Stimulated activated naive CD8-positive, alpha-beta T cell treated with anti-CD3 and anti-CD28 coated beads, Interleukin-15, Interleukin-2, amounts not matched to agents 100 U/mL and 50 U/mL, for 24 hours (primary cell): Measurements from ENCODE around the gene LZTR1.

Source experiments
- ATAC-seq: fragments of 150-1000 bp; cut with Tn5 transposase; one replicate; pipeline ENCODE4 v1.10.0; 2021
- DNase-seq: peaks from one replicate; pipeline ENCODE4 v3.0.0; 2021

LZTR1 gene

GRCh38 chr22:20951151-20951931 lies 30.8 kb upstream of the LZTR1 start:
- DNase-seq (no peak), ATAC-seq (no peak)

DNA sequence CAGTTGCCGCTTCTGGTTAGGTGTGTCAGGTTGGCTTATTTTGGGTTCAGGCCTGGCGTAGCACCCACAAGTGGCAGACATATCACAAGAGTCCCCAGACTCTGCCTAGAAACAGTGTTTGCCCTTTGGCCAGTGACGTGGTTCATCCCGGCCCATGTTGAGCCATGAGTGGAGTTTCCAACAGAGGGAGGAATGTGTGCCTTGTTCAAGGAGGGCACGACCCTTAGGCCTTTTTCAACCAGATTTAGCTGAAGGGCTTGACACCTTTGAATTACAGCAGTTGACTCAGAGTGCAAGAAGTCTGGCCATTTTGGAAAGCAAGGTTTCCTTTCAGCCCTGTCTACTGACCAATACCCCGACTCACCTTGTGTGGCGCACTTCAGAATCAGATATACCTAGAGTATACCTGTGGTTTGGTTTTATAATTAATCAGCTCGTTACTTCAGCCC lies 30.1 kb upstream of the LZTR1 start:
- ATAC-seq: no peak
- no peak for DNase-seq

DNA sequence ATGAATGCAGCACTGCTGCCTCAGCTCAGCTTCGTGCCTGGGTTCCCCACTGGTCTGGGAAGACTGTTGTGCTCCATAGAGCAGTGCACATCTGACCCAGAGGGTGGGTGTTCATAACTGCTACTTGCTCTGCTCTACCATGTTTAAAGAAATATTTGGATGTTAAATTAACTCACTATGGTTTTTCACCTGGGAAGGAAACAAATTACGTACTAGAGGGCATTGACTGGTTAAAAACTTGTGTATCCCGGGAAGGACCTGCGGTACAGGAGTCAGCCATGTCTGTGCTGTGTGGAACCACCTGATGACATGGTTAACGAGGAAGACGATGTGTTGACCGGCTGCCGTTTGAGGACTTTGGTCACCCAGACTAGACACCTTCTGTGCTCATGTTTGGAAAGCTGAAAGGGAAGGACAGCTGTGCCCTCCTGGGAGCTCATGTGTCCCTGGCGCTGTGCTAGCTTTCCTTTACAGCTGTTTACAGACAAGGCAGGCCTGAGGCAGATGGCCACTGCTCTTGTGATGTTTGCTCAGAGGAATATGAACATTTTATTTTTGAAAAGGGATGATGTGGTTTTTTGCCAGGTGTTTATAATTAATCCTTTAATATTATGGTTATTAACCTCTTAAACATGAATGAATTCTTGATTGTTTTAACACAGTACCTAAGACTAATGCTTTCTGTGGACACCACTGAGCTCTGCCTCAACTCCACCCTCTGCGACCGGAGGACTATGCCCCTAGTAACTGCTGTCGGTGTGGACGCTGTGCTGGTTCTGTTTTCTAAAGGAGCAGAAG lies 29.4 kb upstream of the LZTR1 start:
- ATAC-seq: no peak
- DNase-seq: no peak

- no peak for DNase-seq
- ATAC-seq: no peak
Measured at GRCh38 chr22:20953342-20953608, 28.8 kb upstream of the LZTR1 start.

DNA sequence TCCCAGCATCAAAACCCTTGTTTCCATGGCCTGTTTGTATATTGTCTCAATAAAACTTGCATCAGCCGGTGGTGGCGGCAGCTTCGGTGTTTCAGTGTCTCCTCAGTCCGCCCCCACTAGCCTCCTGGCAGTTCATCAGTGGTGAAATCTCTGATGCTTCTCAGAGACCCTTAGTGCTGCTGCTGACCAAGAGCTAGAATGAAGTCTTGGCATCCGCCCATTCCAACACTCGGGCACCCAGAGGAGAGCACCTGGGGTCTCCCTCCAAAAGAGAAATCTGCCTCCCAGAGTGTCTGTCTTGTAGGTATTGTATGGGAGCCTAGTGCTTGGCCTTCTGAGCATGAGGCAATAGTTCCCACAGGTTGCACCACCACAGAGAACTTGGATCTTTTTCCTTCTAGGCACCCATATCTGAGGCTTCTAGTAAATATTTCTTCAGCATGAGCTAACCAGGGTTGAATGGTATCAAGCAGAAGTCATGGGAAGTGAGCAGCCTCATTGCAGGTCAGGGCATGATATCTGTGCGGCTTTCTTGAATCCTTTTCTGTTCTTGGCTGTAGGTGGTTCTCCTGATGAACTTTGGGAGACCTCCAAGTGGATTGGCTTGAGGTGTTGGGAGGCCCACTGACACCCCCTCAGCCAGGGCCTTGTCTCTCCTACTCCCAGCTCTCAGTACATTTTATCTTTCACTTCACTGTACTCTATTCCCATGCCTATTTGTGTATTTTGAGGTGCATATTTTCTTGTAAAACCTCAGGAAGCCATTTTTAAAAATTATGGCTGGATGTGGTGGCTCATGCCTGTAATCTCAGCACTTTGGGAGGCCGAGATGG lies 28.2 kb upstream of the LZTR1 start:
- ATAC-seq: no peak
- DNase-seq: no peak

DNA sequence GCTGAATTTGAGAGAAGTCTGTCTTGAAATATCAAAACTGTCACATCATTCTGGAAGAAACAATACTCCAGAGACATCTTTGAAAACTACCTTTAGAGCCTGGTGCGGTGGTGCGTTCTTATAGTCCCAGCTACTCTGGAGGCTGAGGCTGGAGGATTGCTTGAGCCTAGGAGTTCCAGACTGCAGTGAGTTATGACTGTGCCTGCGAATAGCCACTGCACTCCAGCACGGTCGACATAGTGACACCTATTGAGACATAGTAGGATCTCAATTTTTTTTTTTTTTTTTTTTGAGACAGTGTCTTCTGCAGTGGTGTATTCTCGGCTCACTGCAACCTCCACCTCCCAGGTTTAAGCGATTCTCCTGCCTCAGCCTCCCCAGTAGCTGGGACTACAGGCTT lies 26.5 kb upstream of the LZTR1 start:
- DNase-seq: no peak
- no peak for ATAC-seq

- DNase-seq (no peak), ATAC-seq (no peak)
Measured at GRCh38 chr22:20956258-20957101, 25.6 kb upstream of the LZTR1 start.

- no peak for ATAC-seq
Measured at GRCh38 chr22:20957102-20957682, 24.9 kb upstream of the LZTR1 start.

DNA sequence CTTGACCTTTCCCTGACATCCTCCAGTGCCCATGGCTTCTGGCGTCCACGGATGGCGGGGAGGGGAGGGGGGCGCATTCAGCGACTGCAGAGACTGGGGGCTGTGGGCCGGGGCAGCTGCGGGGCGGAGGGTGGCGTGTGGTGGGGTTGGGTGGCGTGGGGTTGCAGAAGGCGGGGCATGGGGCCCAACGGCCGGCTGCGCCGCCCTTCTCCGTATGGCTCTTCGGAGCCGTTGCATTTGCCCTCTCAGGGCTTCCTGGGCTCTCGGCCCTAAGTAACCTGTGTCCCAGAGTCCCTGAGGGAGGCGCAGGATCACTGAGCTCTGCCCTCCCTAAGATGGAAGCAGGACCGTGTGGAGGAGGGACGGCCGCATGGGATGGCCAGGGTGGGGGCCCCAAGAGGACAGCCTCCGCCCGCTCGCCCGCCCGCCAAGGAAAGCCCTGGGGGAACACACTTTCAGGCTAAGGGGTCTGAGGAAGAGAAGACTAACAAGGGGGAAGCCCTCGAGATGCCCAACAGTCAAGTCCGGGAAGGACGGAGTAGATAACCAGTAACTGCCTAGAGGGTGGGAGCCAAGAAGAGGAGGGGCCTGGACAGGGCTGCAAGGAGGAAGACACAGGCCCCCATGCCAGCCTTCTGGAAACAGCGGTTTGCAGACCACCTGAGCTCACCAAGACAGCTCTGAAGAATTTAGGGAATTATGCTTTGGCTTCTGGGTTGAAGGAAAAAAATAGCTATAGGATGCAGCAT lies 24.2 kb upstream of the LZTR1 start:
- DNase-seq (no peak), ATAC-seq (peak; percentile 42)

More at GRCh38 chr22:20957102-20957682, 24.9 kb upstream of the LZTR1 start:
- no peak for DNase-seq

DNA sequence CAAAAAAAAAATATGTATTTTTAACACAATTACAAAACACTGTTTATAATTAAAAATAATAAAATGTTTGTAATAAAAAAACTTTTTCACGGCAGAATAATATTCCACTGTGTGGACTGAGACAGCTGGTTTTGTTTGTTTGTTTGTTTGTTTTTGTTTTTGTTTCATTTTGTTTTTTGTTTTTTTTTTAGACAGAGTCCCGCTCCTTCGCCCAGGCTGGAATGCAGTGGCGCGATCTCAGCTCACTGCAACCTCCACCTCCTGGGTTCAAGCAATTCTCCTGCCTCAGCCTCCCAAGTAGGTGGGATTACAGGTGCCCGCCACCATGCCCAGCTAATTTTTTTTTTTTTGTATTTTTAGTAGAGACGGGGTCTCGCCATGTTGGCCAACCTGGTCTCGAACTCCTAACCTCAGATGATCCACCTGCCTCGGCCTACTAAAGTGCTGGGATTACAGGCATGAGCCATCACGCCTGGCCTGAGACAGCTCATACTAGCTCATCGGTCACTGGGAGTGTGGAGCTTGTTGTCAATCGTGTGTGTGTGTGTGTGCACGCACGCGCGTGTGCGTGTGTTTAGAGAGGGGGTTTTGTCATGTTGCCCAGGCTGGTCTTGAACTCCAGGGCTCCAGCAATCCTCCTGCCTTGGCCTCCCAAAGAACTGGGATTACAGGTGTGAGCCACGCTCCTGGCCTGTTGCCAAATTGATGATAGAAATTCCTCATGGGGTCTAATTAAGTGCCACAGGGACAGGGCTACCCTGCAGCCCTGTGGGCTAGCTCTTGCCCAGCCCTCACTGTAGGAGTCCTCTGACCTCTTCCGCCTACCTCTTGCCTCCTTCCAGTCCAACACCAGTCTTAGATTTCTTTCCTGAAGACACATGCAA lies 22.3 kb upstream of the LZTR1 start:
- no peak for ATAC-seq
- DNase-seq: no peak

DNA sequence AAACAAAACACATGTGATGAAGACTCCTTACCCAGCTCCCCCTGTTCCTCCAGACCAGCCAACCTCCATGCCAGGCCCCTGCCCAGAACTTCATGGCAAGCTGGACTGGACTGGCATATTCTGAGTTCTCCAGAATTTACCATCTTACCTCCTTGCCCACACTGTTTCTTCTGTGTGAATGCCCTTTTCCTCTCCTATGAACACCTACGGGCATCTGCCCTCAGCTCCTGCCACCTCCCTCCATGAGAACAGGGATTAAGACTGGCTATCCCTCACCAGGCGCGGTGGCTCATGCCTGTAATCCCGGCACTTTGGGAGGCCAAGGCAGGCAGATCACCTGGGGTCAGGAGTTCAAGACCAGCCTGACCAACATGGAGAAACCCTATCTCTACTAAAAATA lies 21.5 kb upstream of the LZTR1 start:
- DNase-seq (no peak), ATAC-seq (no peak)

DNA sequence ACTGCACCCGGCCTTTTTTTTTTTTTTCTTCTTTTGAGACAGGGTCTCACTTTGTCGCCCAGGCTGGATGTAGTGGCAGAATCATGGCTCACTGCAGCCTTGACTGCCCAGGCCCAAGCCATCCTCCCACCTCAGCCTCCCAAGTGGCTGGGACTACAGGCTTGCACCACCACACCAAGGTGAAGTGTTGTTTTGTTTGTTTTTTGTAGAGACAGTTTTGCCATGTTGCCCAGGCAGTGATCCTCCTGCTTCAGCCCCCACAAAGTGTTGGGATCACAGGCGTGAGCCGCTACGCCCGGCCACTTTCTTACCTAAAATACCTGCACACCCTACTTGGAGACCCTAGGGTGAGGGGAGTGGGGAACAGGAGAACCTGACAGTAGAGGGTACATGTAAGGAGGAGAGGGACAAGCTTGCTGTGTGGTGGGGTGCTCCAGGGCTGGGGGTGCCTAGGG lies 19.6 kb upstream of the LZTR1 start:
- ATAC-seq: no peak
- DNase-seq: no peak

DNA sequence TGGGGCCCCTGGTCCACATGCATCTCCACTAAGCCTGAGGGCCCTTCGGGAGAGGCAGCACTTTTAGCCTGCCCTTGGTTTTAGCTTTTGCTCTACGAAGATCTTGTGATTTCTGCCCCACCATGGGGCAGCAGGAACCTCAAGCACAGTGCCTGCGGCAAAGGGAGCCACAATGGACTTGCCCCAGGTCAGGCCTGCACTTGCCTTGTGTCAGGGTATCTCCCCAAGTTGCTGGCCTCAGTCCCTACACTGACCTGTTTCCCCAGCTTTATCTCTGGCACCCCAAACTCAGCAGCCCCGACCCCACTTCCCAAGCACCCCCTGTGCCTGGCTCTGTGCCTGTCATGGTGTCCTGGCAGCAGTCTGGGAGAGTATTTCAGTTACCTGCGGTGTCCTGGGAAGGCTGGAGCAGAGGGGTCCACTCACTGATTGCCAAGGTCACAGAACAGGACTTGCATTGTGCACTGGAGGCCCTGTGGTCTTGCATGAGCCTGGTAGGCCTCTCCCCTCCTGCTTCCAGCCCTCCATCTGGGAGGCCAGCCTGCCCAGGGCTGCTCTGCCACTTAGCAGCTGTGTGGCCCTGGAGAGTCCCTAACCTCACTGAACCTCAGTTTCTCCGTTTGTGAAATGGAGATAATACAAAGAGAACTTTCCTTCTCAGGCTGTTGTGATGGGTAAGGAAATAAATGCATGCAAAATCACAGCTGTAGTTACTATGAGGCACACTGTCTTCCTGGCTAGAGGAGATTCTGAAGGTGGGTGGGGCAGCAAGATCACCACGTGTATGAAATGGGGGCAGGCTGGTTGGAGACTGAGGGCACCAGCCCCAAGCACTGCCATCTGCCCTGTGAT lies 18.7 kb upstream of the LZTR1 start:
- DNase-seq: no peak
- ATAC-seq: no peak

GRCh38 chr22:20964090-20964798 lies 17.9 kb upstream of the LZTR1 start:
- ATAC-seq (peak; percentile 38), DNase-seq (no peak)

DNA sequence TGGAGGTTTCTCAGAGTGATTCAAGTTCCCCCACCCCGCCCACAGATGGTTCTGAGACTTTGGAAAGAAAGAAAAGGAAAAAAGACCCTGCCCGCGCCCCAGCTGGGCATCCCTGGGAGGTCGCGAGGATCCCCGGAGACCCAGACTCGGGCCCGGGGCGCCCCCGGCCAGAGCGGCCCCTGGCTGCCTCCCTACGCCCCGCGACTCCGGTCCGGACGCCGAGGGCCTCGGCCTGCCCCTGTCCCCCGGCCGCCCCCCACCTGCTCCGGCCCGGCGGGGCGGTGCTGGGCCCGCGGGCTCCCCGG lies 17.3 kb upstream of the LZTR1 start:
- ATAC-seq: no peak
- peak; percentile 42 for DNase-seq

- DNase-seq (no peak), ATAC-seq (peak; percentile 2)
Measured at GRCh38 chr22:20965104-20965887, 16.8 kb upstream of the LZTR1 start.
